ENCODE data around the gene ROCK2. TPM values are rescaled to one million over a fixed set of nuclear protein-coding genes. Genes with fewer than 3 reads are reported as not detected.

ROCK2 gene
- total and polyA plus RNA-seq, 2 of the 13 experiments (the other 11 are each of a cell fraction or from before 2014, with no cell fraction given): 38.1 to 119 TPM

DNA sequence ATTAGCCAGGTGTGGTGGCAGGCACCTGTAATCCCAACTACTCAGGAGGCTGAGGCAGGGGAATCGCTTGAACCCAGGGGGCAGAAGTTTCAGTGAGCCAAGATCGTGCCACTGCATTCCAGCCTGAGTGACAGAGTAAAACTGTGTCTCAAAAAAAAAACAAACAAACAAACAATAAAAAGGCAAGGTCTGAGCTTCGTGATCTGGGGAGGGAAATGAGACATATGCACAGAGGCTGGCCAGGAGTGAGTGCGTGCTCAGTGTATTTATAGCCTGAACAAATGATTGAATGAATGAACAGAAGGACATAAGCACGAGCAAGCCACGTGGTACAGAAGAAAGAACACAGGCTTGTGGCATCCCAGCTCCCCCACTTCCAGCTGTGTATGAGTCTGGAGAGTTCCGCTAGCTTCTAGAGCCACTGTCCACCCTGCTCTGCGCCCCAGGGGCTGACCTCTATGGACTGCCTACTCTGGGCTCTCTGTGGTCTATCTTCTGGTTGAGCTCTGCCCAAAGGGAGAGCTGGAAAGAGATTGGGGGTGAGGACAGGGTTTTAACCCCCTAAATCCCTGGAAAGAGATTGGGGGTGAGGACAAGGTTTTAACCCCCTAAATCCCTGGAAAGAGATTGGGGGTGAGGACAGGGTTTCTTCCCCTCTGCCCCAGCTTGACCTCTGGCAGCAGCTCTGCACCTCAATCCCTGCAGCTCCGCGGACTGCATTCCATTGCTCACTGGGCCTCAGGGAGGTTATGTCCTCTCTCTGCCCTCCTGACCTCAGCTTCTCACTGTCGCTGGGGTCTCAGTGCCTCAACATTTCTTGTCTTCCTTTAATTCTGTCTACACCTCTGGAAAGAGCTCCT, 11.0 kb upstream of the ROCK2 start (continued):
- TF ChIP-seq, protein P1, sequence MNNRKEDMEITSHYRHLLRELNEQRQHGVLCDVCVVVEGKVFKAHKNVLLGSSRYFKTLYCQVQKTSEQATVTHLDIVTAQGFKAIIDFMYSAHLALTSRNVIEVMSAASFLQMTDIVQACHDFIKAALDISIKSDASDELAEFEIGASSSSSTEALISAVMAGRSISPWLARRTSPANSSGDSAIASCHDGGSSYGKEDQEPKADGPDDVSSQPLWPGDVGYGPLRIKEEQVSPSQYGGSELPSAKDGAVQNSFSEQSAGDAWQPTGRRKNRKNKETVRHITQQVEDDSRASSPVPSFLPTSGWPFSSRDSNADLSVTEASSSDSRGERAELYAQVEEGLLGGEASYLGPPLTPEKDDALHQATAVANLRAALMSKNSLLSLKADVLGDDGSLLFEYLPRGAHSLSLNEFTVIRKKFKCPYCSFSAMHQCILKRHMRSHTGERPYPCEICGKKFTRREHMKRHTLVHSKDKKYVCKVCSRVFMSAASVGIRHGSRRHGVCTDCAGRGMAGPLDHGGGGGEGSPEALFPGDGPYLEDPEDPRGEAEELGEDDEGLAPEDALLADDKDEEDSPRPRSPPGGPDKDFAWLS (CRISPR knock-in tag; IDR thresholded peaks at IDR 0.05; ENCODE audit: borderline replicate concordance): 0 out of 2 replicates have a peak, but pooled peaks have one; percentile 96
- TF ChIP-seq MED13 (CRISPR knock-in tag; IDR thresholded peaks at IDR 0.05): no peak
- TF ChIP-seq, protein P2, sequence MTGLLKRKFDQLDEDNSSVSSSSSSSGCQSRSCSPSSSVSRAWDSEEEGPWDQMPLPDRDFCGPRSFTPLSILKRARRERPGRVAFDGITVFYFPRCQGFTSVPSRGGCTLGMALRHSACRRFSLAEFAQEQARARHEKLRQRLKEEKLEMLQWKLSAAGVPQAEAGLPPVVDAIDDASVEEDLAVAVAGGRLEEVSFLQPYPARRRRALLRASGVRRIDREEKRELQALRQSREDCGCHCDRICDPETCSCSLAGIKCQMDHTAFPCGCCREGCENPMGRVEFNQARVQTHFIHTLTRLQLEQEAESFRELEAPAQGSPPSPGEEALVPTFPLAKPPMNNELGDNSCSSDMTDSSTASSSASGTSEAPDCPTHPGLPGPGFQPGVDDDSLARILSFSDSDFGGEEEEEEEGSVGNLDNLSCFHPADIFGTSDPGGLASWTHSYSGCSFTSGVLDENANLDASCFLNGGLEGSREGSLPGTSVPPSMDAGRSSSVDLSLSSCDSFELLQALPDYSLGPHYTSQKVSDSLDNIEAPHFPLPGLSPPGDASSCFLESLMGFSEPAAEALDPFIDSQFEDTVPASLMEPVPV (CRISPR knock-in tag; IDR thresholded peaks at IDR 0.05): peak; percentile 66; the same call in 1 of the 2 replicates
- no peak for TF ChIP-seq ZNF766 (CRISPR knock-in tag; IDR thresholded peaks at IDR 0.05; ENCODE audit: borderline replicate concordance)
- TF ChIP-seq SALL1 (CRISPR knock-in tag; IDR thresholded peaks at IDR 0.05): peak; percentile 62
- no peak for TF ChIP-seq ZNF235 (CRISPR knock-in tag; IDR thresholded peaks at IDR 0.05; ENCODE audit: borderline replicate concordance)
- no peak for TF ChIP-seq ZFP36 (IDR thresholded peaks at IDR 0.05; ENCODE audit: borderline replicate concordance, low read depth, low read length, partially characterized antibody)
- TF ChIP-seq HINFP (CRISPR knock-in tag; IDR thresholded peaks at IDR 0.05; ENCODE audit: low read depth): 0 out of 2 replicates have a peak, but pooled peaks have one; percentile 18
- TF ChIP-seq ZNF44 (CRISPR knock-in tag; IDR thresholded peaks at IDR 0.05): no peak
- no peak for TF ChIP-seq CCAR2 (optimal IDR thresholded peaks at IDR 0.05; ENCODE audit: low read depth, low read length)
- TF ChIP-seq ZNF563 (CRISPR knock-in tag; IDR thresholded peaks at IDR 0.05): no peak
- TF ChIP-seq, protein P3, sequence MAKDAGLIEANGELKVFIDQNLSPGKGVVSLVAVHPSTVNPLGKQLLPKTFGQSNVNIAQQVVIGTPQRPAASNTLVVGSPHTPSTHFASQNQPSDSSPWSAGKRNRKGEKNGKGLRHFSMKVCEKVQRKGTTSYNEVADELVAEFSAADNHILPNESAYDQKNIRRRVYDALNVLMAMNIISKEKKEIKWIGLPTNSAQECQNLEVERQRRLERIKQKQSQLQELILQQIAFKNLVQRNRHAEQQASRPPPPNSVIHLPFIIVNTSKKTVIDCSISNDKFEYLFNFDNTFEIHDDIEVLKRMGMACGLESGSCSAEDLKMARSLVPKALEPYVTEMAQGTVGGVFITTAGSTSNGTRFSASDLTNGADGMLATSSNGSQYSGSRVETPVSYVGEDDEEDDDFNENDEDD (CRISPR knock-in tag; IDR thresholded peaks at IDR 0.05; ENCODE audit: borderline replicate concordance): peak; percentile 12; the same call in 1 of the 2 replicates
- TF ChIP-seq ZNF749 (CRISPR knock-in tag; IDR thresholded peaks at IDR 0.05; ENCODE audit: borderline replicate concordance): no peak
- no peak; the same call in 1 of the 2 replicates for TF ChIP-seq BORCS8-MEF2B (CRISPR knock-in tag; IDR thresholded peaks at IDR 0.05)
- TF ChIP-seq NFRKB (IDR thresholded peaks at IDR 0.05): no peak
- TF ChIP-seq ATF7-NPFF (CRISPR knock-in tag; IDR thresholded peaks at IDR 0.05; ENCODE audit: low read depth): peak; percentile 46; the same call in 1 of the 2 replicates
- TF ChIP-seq CEBPZ (IDR thresholded peaks at IDR 0.05; ENCODE audit: low read length): no peak
- TF ChIP-seq SMC3 (IDR thresholded peaks at IDR 0.05; ENCODE audit: low read length): 0 out of 2 replicates have a peak, but pooled peaks have one; percentile 1
- TF ChIP-seq ZNF10 (CRISPR knock-in tag; IDR thresholded peaks at IDR 0.05; ENCODE audit: borderline replicate concordance, low read depth): no peak

All from HepG2 (cell line).